Glutamatergic neuron (in vitro differentiated cells): ENCODE measurements around the gene ZC3H12A. TPM values are rescaled to one million over a fixed set of nuclear protein-coding genes. Genes with fewer than 3 reads are reported as not detected.
"Not testable (repeated sequence)": the region's sequence is repeated elsewhere in the genome, so short reads cannot be mapped to it uniquely, and the experiment has no call there.

ENCODE experiments used
- DNase-seq: peaks from one replicate; pipeline ENCODE4 v3.0.0; 2022
- H3K27ac Mint-ChIP-seq: one replicate; pipeline ENCODE4 v1.8.0; 2020; ENCODE audit warnings: mild to moderate bottlenecking, mixed read lengths, inconsistent platforms; ENCODE audit not compliant: unreplicated experiment
- H3K27me3 Mint-ChIP-seq: one replicate; pipeline ENCODE4 v1.8.0; 2020; ENCODE audit warnings: mild to moderate bottlenecking, moderate library complexity, mixed read lengths, inconsistent platforms; ENCODE audit not compliant: unreplicated experiment
- H3K36me3 Mint-ChIP-seq: one replicate; pipeline ENCODE4 v1.8.0; 2020; ENCODE audit warnings: mild to moderate bottlenecking, mixed read lengths, inconsistent platforms; ENCODE audit not compliant: unreplicated experiment
- H3K4me1 Mint-ChIP-seq: one replicate; pipeline ENCODE4 v1.8.0; 2020; ENCODE audit warnings: mild to moderate bottlenecking, low read depth, mixed read lengths, inconsistent platforms; ENCODE audit not compliant: unreplicated experiment
- H3K4me3 Mint-ChIP-seq: one replicate; pipeline ENCODE4 v1.8.0; 2020; ENCODE audit warnings: mild to moderate bottlenecking, mixed read lengths, inconsistent platforms; ENCODE audit not compliant: unreplicated experiment
- H3K9me3 Mint-ChIP-seq: one replicate; pipeline ENCODE4 v1.8.0; 2020; ENCODE audit warnings: mild to moderate bottlenecking, moderate library complexity, mixed read lengths, inconsistent platforms; ENCODE audit not compliant: unreplicated experiment
- total RNA-seq: library from RNA; stranded (reverse); fragmentation: NEBNext Ultra II Directional; extraction: Animal tissue kit (Norgen Biotek cat#: 25700); gene quantifications from one replicate; pipeline ENCODE4 v1.2.1, GENCODE V29; 2021; ENCODE audit not compliant: unreplicated experiment
- TF ChIP-seq, protein P1 (sequence below): fragments of 200-600 bp; sonication (generic); IDR thresholded peaks from one replicate; pipeline ENCODE4 v1.5.0; 2021; ENCODE audit not compliant: partially characterized antibody, unreplicated experiment

ZC3H12A gene
- total RNA-seq, 1 donor from 2014 or later = 1.3 TPM

DNA sequence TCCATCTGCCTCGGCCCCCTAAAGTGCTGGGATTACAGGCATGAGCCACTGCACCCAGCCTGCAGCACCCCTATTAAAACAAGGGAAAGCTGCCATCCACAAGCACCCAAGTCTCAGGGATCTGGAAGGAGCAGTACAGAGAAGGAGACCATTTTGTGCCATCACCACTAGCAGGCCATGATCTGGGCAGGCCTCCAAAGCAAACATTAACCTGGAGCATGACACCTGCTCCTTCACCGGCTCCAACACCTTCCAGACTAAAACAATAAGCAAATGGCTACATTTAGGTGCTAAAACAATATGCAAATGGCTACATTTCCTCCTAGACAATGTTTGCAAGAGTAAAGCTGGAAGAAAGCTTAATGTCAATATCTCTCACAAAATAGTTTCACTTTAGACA is 23.5 kb downstream of the ZC3H12A start:
- TF ChIP-seq, protein P1, sequence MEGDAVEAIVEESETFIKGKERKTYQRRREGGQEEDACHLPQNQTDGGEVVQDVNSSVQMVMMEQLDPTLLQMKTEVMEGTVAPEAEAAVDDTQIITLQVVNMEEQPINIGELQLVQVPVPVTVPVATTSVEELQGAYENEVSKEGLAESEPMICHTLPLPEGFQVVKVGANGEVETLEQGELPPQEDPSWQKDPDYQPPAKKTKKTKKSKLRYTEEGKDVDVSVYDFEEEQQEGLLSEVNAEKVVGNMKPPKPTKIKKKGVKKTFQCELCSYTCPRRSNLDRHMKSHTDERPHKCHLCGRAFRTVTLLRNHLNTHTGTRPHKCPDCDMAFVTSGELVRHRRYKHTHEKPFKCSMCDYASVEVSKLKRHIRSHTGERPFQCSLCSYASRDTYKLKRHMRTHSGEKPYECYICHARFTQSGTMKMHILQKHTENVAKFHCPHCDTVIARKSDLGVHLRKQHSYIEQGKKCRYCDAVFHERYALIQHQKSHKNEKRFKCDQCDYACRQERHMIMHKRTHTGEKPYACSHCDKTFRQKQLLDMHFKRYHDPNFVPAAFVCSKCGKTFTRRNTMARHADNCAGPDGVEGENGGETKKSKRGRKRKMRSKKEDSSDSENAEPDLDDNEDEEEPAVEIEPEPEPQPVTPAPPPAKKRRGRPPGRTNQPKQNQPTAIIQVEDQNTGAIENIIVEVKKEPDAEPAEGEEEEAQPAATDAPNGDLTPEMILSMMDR = no peak
- Mint-ChIP-seq H3K27ac (no peak overlapping the region), H3K36me3 (no peaks in the 10 kb centered on the region), H3K4me1 (no peaks in the 10 kb centered on the region), H3K27me3 (peaks cover 2% of the 10 kb centered on the region), H3K4me3 (no peak overlapping the region), H3K9me3 (no peaks in the 10 kb centered on the region)
- DNase-seq = no peak

DNA sequence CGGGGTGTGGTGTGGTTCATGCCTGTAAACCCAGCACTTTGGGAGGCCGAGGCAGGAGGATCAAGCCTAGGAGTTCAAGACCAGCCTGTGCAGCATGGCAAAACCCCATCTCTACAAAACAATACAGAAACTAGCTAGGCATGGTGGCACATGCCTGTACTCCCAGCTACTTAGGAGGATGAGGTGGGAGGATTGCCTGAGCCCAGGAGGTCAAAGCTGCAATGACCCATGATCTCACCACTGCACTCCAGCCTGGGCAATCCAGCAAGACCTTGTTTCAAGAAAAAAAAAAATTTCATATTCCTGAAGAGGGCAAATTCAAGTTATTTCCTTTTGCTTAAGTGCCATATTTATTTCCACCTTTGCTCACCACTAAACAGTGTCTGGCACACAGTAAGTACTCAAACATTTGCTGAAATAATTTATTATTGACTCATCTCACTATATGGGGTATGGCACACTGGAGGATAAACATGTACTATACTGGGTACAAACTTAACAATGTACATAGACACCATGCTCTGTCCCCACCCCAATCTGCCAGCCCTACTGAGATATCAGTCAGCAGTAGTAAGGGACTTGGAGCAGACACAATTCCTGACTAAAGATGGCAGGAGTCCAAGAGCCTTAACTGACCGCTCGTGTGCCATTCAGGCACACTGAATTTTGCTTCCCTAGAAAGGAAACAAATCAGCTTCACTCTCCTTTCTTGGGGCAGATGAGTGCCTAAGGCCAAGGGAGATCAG is 24.7 kb downstream of the ZC3H12A start:
- Mint-ChIP-seq H3K36me3 (no peaks in the 10 kb centered on the region), H3K27ac (no peak overlapping the region), H3K4me3 (no peak overlapping the region), H3K9me3 (no peaks in the 10 kb centered on the region), H3K27me3 (no peaks in the 10 kb centered on the region), H3K4me1 (no peaks in the 10 kb centered on the region)
- DNase-seq = no peak
- TF ChIP-seq, protein P1 = no peak

DNA sequence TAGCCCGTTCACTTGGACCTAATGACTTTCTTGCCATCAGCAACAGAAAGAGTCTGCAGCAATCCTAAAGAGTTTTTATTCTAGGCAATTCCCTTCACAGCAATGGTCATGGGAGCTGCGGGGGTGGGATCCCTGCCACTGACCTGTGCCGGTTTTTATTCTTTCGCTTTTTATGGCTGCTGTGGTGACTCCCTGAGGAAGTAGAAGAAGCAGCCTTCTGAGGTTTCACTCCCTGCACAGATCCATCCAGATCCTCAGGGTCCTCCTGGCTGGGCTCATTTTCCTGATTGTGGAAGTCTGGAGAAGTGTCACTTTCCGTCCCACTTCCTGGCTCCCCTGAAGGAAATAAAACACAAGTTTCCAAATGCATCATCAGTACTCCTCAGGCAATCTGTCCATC is 27.3 kb downstream of the ZC3H12A start:
- TF ChIP-seq, protein P1 = no peak
- Mint-ChIP-seq H3K4me1 (no peaks in the 10 kb centered on the region), H3K4me3 (no peak overlapping the region), H3K36me3 (no peaks in the 10 kb centered on the region), H3K27me3 (no peaks in the 10 kb centered on the region), H3K9me3 (no peaks in the 10 kb centered on the region), H3K27ac (no peak overlapping the region)
- DNase-seq = no peak

DNA sequence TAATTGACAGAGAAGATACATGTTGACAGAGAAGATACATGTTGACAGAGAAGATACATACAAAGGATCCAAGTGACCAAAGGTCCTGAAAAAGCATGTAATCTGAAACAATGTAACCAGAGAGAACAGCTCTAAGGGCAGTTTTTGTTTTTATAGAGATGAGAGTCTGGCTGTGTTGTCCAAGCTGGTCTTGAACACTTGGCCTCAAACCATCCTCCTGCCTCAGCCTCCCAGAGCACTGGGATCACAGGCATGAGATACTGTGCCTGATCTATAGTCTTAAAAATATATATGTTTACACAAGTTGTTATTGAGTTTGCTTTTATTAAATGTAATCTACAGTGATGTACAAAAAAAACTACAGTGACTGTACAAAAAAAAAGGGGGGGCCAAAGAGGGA is 27.7 kb downstream of the ZC3H12A start:
- Mint-ChIP-seq H3K9me3 (no peaks in the 10 kb centered on the region), H3K27me3 (no peaks in the 10 kb centered on the region), H3K36me3 (no peaks in the 10 kb centered on the region), H3K4me1 (no peaks in the 10 kb centered on the region), H3K4me3 (no peak overlapping the region), H3K27ac (no peak overlapping the region)
- DNase-seq = no peak
- TF ChIP-seq, protein P1 = no peak

DNA sequence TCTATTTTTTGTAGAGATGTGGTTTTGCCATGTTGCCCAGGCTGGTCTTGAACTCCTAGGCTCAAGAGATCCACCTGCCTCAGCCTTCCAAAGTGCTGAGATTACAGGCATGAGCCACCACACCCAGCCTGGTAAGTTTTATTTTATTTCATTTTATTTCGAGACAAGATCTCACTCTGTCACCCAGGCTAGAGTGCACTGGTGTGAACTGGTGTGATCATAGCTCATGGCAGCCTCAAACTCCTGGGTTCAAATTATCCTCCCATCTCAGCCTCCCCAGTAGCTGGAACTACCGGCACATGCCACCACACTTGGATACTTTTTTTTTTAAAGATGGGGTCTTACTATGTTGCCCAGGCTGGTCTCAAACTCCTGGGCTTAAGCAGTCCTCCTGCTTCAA is 28.4 kb downstream of the ZC3H12A start:
- not testable (repeated sequence) for H3K4me1 Mint-ChIP-seq, H3K9me3 Mint-ChIP-seq, H3K4me3 Mint-ChIP-seq, H3K27ac Mint-ChIP-seq, H3K27me3 Mint-ChIP-seq, H3K36me3 Mint-ChIP-seq, DNase-seq
